ENCODE measurements around the gene POLG. TPM values are rescaled to one million over a fixed set of nuclear protein-coding genes. Genes with fewer than 3 reads are reported as not detected.

POLG gene
- total RNA-seq, 2 experiments from 2014 or later = 147 to 158 TPM

Small RNA genes within 50 kb of the gene (microRNA-seq; reads per million reads assigned to microRNA genes)
- gene MIR6766 (ENCODE audit: borderline microRNAs expressed) (not detected), gene MIR9-3 (ENCODE audit: borderline microRNAs expressed) (not detected)

Other genes with a start within 250 kb of the POLG start
- 10 to 100 TPM; 22.2 to 25.7 TPM for gene ABHD2, start 246.4 kb downstream of the POLG start, total RNA-seq
- gene RLBP1, start 113.2 kb downstream of the POLG start, total RNA-seq = not detected
- 1 to 10 TPM; 5.1 to 6.3 TPM for gene FANCI, start 90.8 kb downstream of the POLG start, total RNA-seq
- not detected for gene RHCG, start 161.8 kb upstream of the POLG start, total RNA-seq
- gene TICRR, start 240.6 kb upstream of the POLG start, total RNA-seq = under 1 TPM in 1 of 2 experiments, not detected in 1; 0.11 TPM